ENCODE measurements around the gene PNKP.

PNKP gene

GRCh38 chr19:49874503-49875157 is 7.3 kb upstream of the PNKP start:
- DNase-seq, result no peak

DNA sequence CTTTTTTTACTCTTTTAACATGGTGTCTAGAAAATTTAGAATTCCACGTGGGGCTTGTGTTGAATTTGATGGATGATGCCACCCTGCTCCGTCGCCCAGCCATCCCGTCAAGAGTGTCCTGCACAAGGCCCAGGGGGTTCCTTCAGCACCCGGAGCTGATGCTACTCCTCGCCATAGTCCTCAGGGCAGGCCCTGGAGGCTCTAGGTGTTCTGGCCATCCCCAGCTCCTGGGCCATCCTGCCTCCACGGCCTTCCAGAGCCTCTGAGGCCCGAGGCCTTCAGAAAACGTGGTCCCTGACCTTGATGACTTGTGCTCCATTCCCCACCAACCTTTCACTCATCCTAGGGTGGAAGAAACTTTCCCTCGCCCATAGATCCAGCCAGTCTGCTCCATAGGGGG is 6.5 kb upstream of the PNKP start:
- DNase-seq, result no peak

- no peak for DNase-seq
Measured at GRCh38 chr19:49873129-49873521, 5.7 kb upstream of the PNKP start.

- no peak for DNase-seq
Measured at GRCh38 chr19:49872245-49873128, 5.1 kb upstream of the PNKP start.

- DNase-seq, result no peak
Measured at GRCh38 chr19:49871349-49871985, 4.1 kb upstream of the PNKP start.

DNA sequence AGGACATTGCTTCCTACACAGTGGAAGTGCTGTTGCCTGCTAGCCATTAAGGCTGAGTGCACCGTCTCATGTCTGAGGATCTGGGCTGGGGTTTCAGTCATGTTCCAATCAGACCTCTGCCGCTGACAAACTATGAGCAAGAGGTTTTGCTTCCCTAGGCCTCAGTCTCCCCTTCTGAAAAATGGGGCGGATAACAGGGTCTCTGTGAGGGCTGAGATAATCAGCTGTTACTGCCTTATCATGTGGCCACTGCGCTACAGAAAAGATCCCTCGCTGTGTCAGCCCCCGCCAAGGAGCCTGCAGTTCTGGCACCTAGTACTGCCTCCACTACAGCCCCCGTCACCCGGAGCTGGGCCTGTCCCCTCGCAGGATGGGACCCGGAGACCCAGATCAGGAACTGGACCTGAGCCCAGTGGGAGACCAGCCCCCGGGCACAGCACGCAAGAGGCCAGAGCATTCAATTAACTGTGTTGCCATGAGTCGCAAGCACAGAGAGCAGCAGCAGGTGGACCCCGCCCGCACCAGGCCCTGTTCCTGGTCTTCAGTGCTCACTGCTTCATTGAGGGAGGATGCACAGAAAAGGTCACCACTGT is 3.0 kb upstream of the PNKP start:
- DNase-seq, result no peak

DNA sequence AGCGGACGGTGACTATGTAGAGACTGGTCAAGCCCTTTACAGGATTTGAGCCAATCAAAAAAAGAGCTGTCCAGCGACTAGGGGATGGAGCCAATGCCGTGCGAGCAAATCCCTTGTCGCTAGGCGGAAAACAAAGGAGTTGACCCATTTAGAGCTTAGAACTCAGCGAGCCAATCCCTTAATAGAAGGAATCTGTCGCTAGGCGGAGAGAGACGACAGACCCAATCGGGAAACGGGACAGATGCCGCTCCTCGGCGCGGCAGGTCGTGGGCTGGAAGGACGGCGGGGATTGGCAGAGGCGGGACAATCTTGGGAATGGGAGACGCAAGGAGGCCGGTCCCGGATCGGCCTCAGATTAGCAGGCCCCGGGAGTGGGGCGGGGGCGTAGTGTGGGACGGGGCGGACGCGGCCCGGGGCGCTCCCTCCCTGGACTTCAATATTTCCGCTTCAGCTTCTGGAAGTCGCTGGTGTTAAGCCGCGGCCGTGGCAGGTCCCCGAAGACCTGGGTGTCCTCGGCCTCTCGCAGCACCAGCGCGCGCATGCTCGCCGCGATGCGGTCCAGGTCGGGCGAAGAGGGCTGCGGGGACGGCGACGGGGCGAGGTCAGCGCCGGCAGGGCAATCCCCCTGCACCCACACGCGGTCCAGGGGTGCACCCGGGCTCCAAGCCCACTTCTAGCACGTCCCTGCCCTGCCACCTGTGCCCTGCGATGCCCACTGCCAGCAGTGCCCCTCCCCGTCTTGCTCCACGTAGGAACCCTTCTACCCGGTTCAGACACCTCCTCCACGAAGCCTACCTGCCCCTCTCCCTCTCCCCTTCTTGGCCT is 2.3 kb upstream of the PNKP start:
- DNase-seq, result peak; percentile 97 to 98

GRCh38 chr19:49869009-49869483 is 1.7 kb upstream of the PNKP start:
- no peak for DNase-seq

DNA sequence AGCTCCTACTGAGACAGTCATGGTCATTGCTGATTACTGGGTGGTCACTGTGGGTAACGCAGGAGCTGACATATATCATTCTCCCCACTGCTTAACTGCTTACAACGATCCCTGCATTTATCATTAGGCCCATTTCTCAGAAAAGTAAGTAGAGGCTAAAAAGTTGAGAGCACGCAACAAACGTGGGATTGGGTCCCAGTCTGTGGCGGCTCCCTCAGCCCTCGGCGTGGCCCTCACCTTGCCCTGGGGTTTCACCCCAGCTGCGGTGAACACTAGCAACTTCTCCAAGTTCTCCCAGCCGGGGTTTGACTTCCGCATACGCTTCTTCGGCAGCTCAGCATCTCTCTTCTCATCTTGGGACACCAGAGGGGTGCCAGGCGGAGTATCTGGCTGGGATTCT is 2.5 kb downstream of the PNKP start:
- DNase-seq, result no peak

GRCh38 chr19:49863935-49864320 is 3.4 kb downstream of the PNKP start:
- DNase-seq, result no peak

DNA sequence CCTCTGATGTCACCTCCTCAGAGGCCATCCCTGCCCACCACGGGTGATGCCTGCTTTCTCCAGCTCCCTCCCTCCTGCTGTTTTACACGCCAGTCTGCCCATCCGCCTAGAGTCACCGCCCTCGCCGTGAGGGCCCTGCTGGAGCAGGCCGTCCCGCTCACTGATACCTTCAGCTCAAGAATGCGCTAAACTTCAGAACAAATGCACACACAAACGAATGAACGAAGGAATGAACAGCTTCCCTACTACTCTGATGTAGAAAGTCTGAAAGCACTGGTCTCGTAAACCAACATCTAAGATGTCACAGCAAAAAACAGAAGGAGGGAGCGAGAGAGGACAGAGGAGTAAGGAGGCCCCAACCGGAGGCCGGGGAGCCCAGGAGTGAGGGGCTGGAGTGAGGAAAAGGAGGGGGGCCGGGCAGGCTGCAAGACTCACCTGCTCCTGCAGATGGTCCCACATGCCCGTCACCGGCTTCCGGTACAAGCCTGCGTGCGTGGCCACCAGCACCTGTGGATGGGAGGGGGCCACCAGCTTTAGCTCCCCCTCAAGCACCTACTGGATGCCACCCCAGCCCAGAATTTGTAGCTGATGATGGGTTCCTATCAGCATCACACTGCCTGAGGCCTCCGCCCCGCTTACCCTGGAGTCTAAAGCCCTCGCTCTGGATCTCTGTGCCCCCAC is 4.0 kb downstream of the PNKP start:
- DNase-seq, result no peak

DNA sequence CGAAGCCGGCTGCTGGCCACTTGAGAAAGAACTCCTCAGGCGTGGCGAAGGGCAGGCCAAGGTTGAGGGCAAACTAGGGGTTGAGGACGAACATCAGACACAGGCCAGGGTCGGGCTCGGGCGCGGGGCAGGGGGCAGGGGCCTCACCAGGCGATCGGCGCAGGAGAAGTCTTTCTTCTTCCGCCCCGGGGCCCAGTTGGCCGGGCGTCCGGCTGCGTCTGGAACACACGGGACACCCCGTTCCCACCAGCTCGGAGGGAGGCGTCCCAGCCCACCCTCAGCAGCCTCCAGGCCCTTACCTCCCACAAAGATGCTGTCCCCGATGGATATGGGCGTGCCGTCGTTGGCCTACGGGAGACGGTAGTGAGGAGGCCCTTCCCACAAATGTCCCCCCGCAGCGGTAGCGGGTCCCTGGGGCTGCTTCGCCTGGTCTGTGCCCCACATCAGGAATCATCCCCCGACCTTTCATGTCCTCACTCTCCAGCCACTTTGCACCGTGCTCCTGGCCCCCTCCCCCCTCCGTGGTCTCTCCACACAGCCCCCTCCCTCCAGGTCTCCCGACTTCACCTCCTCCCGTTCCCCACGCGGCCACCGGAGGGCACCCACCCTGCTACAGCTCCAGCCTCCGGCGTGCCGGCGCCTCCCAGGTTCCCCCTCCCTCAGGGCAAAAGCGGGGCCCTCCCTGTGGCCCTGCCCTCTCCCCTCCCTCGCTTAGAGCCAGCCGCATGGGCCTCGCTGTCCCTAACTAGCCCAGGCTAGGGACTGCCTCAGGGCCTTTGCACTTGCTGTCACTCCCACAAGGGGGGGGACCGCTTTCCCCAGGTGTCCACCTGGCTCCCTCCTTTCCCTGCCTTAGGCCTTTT is 4.8 kb downstream of the PNKP start:
- no peak for DNase-seq

GRCh38 chr19:49861541-49862378 is 5.6 kb downstream of the PNKP start:
- DNase-seq, result peak; percentile 27 to 52

DNA sequence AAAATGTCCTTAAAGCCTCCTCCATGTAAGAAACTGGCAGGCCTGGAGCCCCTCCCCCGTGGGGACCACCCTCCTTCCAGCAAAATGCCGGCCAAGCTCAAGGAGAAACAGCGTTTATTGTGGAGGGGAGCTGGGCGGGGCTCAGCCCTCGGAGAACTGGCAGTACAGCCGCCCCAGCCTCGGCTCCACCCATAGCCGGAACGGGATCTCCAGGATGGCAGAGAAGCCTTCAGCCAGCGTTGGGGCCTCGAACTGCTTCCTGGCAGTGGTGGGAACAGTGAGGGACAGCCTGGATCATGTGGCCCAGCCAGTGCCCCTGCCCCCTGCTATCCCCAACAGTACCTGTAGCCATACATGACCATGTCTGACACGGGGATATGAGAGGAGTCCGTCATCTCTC is 6.3 kb downstream of the PNKP start:
- peak in 1 of 2 experiments; percentile 30 for DNase-seq

GRCh38 chr19:49860336-49861102 is 6.9 kb downstream of the PNKP start:
- no peak for DNase-seq

DNA sequence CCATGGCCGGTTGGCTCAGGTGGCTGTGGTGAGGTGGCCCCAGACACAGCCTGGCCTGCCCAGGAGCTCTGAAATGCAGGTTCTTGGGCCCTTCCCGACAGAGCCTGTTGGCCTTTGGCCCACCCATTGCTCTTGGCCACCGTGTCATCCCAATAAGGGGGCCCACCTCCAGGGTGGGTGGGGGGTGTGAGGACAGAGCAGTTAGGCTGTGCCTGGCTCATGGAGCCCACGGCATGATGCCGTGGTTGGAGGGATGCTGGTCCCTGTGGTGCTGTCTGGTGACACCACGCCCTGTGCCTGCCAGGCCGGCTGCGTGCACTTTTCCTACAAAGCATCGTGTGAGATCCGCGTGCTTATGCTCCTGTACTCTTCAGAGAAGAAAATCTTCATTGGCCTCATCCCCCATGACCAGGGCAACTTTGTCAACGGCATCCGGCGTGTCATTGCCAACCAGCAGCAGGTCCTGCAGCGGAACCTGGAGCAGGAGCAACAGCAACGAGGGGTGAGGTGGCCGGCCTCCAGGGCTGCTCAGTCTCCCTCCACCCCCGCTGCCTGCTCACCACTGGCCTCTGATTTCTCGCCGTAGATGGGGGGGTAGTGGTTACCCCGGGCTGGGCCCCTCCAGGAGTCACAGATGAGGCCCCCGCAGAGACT is 7.6 kb downstream of the PNKP start:
- DNase-seq, result no peak

DNA sequence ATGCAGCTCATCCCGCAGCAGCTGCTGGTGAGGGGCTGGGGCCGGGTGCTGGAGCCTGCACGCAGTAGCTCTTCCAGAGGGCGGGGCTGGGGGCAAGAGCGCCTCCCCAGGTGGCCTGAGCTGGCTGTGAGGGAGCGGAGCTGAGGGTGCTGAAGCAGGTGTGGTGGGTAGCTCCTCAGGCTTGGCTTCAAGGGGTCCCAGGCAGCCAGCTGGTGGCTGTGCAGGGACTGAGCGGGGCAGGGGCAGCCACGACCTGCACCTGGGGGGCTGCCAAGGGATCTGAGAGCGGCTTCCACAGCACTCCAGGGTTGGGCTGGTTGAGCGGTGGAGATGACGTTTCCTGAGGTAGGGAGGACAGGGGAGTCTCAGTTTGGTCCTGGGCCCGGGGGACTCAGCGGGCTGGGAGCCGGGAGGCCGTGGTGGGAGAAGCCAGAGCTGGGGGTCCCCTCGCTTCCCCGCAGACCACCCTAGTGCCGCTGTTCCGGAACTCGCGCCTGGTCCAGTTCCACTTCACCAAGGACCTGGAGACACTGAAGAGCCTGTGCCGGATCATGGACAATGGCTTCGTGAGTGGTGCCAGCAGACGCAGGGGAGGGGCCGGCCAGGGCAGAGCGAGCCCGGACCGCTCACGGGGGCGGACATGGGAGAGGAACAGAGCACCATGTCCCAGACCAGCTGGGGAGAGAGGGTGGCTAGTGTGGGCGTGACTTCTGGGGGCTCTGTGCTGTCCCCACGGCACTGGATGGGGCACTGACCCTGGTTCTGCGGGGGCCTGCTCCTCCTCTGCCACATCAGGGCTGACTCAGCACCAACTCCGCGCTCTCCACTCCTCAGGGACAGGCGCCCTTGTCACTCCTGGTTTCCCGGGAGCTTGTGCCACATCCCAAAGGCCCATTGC is 9.0 kb downstream of the PNKP start:
- DNase-seq, result no peak

GRCh38 chr19:49857838-49858087 is 9.6 kb downstream of the PNKP start:
- DNase-seq, result no peak

Measured in NCI-H187 (cell line).